HG02884 (cell line): ENCODE results near the gene CSTF1.

Source experiments
- ATAC-seq: cut with Tn5 transposase; IDR thresholded peaks from one replicate; pipeline ENCODE4 v1.9.1; 2021; ENCODE audit warnings: mild to moderate bottlenecking, moderate library complexity; ENCODE audit not compliant: unreplicated experiment

Gene CSTF1

DNA sequence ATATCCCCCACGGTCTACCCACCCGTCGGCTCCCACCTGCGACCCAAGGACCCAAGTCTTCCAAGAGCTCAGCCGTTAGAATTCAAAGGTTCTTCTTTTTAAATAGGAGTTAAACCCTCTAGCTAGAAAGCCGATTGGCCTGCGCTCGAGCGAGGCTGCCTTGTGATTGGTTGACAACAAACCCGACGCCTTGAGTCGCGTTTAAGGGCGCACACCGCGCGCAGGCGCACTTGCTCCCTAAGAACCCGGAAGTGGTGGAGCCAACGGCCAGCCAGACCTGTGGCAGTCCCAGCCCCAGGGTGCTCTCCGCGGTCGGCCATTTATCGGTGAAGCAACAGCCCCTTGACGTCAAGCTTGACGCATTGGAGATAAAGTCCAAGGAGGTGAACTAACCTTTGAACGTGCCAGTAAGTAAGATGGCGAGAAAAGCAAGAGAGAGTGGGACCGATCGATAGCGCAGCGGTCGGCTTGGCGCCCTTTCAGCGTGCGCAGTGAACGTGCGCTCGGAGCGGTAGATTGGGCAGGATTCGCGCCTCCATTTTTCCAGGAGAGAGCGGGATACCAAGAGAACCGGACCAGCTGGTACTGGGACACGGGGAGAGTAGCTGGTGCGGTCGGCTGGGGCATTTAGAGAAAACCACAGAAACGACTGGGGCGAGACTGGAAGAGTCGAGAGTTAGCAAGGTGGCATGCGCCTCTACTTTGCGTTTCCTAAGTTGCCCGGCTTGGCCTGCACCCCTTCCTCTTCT is at the start of gene CSTF1, which contains the start of gene AURKA:
Gene CSTF1, plus strand, starts transcription at position 514 of the 749 bp plus-strand sequence. CDS start 2,908 bp downstream, outside the sequence.
Gene AURKA, minus strand, starts transcription at position 84 of the 749 bp plus-strand sequence. CDS start 4,018 bp downstream, outside the sequence.
- peak; percentile 89 for ATAC-seq

- ATAC-seq = no peak
Observed at GRCh38 chr20:56342783-56343182, 49.7 kb upstream of the CSTF1 start.

DNA sequence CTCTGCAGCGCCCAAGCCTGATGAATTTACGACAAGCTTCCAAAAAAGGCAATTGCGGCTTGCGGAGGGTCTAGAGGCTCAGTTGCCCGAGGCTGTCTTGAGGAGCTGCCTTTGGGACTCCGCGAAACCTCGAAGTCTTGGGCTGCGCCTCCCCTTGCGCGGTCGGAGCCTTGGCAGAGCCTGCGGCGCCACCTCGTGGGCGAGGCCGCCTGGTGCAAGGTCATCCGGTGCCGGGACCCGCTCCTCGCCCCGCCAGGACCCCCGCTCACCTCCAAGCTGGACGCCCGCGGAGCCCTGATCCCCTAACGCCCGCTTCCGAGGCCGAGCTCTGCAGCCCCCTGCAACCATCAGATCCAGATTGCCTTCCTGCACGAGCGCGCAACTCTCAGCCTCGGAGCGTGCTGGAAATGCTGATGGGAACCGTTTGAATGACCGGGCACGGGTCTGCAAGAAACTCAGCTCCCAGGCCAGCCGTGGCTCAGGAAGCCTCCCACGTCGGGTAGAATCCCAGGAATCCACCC is 48.5 kb upstream of the CSTF1 start:
- no peak for ATAC-seq

GRCh38 chr20:56345911-56346310 is 46.5 kb upstream of the CSTF1 start:
- no peak for ATAC-seq

DNA sequence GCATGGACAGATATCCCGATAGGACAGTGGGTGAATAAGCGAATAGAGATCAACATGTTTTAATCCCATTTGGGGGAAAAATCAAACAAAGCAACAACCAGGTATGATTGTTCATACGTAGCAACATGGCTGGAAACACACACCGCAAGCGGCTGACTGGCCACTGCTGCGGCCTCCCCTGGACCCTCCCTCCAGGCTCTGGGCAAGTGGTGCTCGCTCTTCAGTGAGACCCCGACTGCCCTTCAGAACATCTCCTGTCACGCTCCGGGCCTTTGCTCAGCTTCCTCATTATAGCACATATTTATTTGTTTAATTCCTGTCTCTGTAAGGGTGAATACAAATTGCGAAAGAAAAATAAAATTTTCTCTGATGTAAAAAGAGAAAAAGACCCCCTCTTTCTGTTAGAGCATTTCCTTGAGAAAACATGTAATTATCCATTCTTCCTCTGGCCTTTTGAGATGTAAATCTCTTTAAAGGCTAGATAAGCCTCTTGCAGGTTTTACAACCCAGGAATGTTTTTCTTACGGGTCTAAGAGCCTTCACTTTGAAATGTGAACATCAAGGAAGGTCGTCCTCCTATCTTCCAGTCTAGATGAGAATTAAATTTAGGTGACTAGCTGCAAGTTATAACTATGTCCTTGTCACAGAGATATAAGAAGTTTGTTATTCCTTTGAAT is 44.7 kb upstream of the CSTF1 start:
- no peak for ATAC-seq

GRCh38 chr20:56348305-56348693 is 44.1 kb upstream of the CSTF1 start:
- no peak for ATAC-seq

- ATAC-seq = no peak
Observed at GRCh38 chr20:56348746-56349145, 43.7 kb upstream of the CSTF1 start.

DNA sequence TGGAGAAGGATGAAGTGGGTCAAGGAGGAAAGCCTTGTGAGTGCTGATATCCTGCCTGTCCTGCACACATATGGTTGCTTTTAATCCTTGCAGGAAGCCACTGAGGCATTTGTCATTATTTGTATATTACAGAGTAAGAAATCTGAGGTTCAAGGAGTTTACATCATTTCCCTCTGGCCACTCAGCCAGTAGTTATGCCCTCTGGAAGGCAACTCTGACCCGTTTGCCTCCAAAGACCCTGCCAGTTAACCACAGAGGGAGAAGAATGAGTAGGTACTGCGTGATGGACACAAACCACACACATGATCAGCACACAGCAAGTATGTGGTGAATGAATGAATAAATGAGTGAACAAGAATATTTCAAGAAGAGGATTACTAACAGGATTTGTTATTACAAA is 41.6 kb upstream of the CSTF1 start:
- ATAC-seq = no peak

DNA sequence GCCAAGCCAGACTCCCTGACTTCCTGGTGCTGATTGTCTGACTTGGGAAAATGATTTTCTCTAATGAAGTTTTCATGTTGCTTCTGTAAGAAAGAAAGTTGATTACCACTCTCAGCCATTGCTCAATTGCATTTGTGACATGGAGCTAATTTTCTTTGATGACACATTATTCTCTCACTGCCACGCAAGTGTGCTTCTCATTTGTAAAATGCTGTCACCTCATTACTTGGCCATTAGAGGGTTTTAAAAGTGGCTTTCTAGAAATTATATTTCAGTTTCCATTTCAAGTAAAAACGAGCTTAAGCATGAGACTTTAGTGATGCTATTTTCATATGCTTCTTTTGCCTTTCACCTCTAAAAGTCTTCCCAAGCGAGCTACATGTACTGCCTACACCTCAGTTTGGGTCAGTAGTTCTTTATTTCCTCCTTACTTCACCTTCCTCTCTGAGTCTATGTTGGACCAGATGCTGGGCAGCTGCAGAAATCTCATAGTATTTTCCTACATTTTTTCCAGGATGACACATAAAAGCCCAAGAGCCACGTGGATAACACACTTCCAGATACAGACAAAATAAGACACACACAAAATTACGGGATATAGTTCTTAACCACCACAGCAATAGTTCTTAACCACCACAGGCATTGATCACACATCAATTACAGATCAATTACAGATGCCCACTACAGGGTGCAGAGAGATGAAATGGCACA is 39.9 kb upstream of the CSTF1 start:
- no peak for ATAC-seq

GRCh38 chr20:56353356-56353755 is 39.1 kb upstream of the CSTF1 start:
- no peak for ATAC-seq

DNA sequence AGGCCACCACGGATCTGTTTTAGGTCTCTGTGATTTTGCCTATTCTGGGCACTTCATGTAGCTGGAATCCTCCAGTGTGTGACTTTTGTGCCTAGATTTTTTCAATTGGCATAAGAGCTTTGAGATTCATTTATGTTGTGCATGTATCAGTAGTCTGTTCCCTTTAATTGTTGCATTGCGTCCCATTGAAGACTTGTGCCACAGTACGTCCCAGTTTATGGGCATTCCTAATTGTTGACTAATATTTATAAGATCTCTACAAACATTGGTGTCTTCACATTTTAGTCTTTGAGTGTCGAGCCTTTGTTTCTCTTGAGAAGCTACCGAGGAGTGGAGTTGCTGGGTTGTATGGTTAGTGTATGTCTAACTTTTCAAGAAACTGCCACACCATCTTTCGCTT is 34.4 kb upstream of the CSTF1 start:
- no peak for ATAC-seq

- ATAC-seq = peak; percentile 94
Observed at GRCh38 chr20:56358600-56359211, 33.7 kb upstream of the CSTF1 start, which contains the start of gene FAM210B. Gene FAM210B, plus strand, starts transcription at chr20:56358974. Its CDS starts 32 bp downstream, at chr20:56359006.

- ATAC-seq = peak; percentile 17
Observed at GRCh38 chr20:56359212-56360132, 33.0 kb upstream of the CSTF1 start.

DNA sequence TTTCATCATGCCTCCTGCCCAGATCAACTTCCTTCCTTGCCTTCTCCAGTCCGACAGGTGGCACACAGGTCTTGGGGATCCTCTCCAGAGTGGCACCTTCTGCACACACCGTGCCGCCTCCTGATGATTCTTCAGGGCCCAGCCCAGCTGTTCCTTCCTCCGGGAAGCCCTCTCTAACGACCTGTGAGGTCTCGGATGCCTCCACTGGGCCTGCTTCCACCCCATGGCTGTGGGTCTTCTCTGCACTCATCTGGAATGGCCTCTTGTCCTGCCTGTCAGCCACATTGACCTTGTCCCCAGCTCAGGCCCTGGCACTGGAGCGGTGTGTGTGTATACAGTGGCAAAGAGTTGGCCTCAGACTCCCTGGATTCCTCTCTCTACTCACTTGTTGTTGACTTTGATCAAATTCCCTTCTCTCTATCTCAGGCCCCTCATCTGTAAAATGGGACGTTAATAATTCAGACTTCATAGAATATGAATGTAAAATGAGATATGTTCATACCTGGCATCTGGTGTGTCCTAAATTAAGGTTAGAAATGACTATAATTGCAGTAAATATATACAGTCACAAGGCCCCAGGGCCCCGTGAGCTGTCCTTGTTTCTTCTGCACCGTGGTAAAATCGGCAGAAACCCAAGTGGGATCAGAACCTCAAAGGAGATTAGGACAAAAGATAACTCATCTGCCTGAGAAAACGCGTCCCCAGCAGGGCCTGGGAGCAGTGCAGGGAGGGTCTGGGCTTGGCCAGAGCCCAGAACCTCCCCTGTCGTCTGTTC is 32.1 kb upstream of the CSTF1 start:
- no peak for ATAC-seq

DNA sequence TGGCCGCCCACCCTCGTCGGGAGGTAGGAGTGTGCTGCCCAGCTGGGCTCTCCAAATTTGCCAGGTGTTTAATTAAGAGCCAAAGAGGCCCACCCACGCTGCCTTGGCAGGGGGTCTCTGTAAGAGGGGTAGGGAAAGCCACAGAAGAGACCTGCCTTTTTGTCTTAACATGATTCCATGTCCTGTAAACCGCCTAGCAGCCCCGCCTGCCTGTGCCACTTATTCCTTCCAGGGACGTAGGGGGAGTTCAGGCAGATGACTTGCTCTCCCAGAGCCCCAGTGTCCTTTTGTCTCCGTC is 31.6 kb upstream of the CSTF1 start:
- ATAC-seq = no peak

- no peak for ATAC-seq
Observed at GRCh38 chr20:56361900-56362299, 30.5 kb upstream of the CSTF1 start.

GRCh38 chr20:56362833-56363413 is 29.5 kb upstream of the CSTF1 start:
- ATAC-seq = no peak

- no peak for ATAC-seq
Observed at GRCh38 chr20:56363491-56363890, 29.0 kb upstream of the CSTF1 start.
